ENCODE results near the gene RGR. TPM values are rescaled to one million over a fixed set of nuclear protein-coding genes. Genes with fewer than 3 reads are reported as not detected.

RGR gene
- total RNA-seq, 1 experiment from 2014 or later = not detected

GRCh38 chr10:84262190-84262956 lies 17.5 kb downstream of the RGR start:
- ChIA-PET CTCF (no interaction called here), POLR2A (no interaction called here)
- no peaks in the 10 kb centered on the region for H3K4me1 ChIP-seq
- BruUV-seq (replicated peaks) = no TSS peak
- no peak overlapping the region for H3K4me3 Mint-ChIP-seq (ENCODE audit: unreplicated experiment)
- no peaks in the 10 kb centered on the region; the same call in 1 of the 2 replicates for H3K27me3 ChIP-seq (replicated peaks; ENCODE audit: control insufficient read depth, insufficient read depth, low read length)
- H3K27me3 Mint-ChIP-seq (ENCODE audit: insufficient read depth, unreplicated experiment) = peaks cover 4% of the 10 kb centered on the region
- no peak overlapping the region for H3K4me3 ChIP-seq (ENCODE audit: low read depth, low read length)
- H3K9me3 ChIP-seq = 0 out of 2 replicates have a peak, but pooled peaks cover 3% of the 10 kb centered on the region
- H3K36me3 Mint-ChIP-seq (ENCODE audit: insufficient read depth, unreplicated experiment) = no peaks in the 10 kb centered on the region
- no peak overlapping the region for H3K27ac Mint-ChIP-seq (ENCODE audit: unreplicated experiment)
- no peak for TF ChIP-seq CTCF (IDR thresholded peaks at IDR 0.05; ENCODE audit: insufficient read depth in 1 of 2, low read depth in 1 of 2, low read length in 1 of 2, severe bottlenecking in 1 of 2, unreplicated experiment in 1 of 2)
- peaks cover 7% of the 10 kb centered on the region for H3K4me1 Mint-ChIP-seq (ENCODE audit: low read depth, unreplicated experiment)
- H3K9me3 Mint-ChIP-seq (ENCODE audit: unreplicated experiment) = peaks cover under 1% of the 10 kb centered on the region
- H3K36me3 ChIP-seq (ENCODE audit: control insufficient read depth, insufficient read depth, low read length) = no peaks in the 10 kb centered on the region
- DNase-seq = no peak
- intact Hi-C loops (cut with micrococcal nuclease; ENCODE audit: unreplicated experiment) = loop anchor here (10.0 kb wide), 2 partner anchors 352 to 482 kb away; no protein-coding TSS in a partner anchor

GRCh38 chr10:84263716-84264115 lies 18.9 kb downstream of the RGR start:
- ChIA-PET POLR2A (no interaction called here), CTCF (interaction anchor here (0.9 to 1.6 kb wide), 3 partner anchors 65 to 274 kb away, joined by 4 to 7 read pairs (median 4); partner anchors contain the start of gene CCSER2)
- intact Hi-C loops (cut with micrococcal nuclease; ENCODE audit: unreplicated experiment) = loop anchor here (1.0 to 10.0 kb wide), 5 partner anchors 89 to 481 kb away; no protein-coding TSS in a partner anchor
- no peak overlapping the region for H3K4me3 ChIP-seq (ENCODE audit: low read depth, low read length)
- Mint-ChIP-seq H3K4me1 (ENCODE audit: low read depth, unreplicated experiment) (peaks cover 13% of the 10 kb centered on the region), H3K9me3 (ENCODE audit: unreplicated experiment) (peaks cover 9% of the 10 kb centered on the region), H3K27me3 (ENCODE audit: insufficient read depth, unreplicated experiment) (peaks cover 4% of the 10 kb centered on the region), H3K4me3 (ENCODE audit: unreplicated experiment) (no peak overlapping the region), H3K36me3 (ENCODE audit: insufficient read depth, unreplicated experiment) (no peaks in the 10 kb centered on the region), H3K27ac (ENCODE audit: unreplicated experiment) (no peak overlapping the region)
- no peaks in the 10 kb centered on the region for H3K36me3 ChIP-seq (ENCODE audit: control insufficient read depth, insufficient read depth, low read length)
- no peak for TF ChIP-seq CTCF (IDR thresholded peaks at IDR 0.05; ENCODE audit: insufficient read depth in 1 of 2, low read depth in 1 of 2, low read length in 1 of 2, severe bottlenecking in 1 of 2, unreplicated experiment in 1 of 2)
- H3K9me3 ChIP-seq = 0 out of 2 replicates have a peak, but pooled peaks cover 3% of the 10 kb centered on the region
- H3K4me1 ChIP-seq = no peaks in the 10 kb centered on the region
- DNase-seq = no peak
- no TSS peak for BruUV-seq (replicated peaks)
- H3K27me3 ChIP-seq (replicated peaks; ENCODE audit: control insufficient read depth, insufficient read depth, low read length) = no peaks in the 10 kb centered on the region; the same call in 1 of the 2 replicates

- Mint-ChIP-seq H3K27me3 (ENCODE audit: insufficient read depth, unreplicated experiment) (peaks cover 4% of the 10 kb centered on the region), H3K36me3 (ENCODE audit: insufficient read depth, unreplicated experiment) (no peaks in the 10 kb centered on the region), H3K27ac (ENCODE audit: unreplicated experiment) (no peak overlapping the region), H3K4me1 (ENCODE audit: low read depth, unreplicated experiment) (peaks cover 13% of the 10 kb centered on the region), H3K9me3 (ENCODE audit: unreplicated experiment) (peaks cover 9% of the 10 kb centered on the region), H3K4me3 (ENCODE audit: unreplicated experiment) (no peak overlapping the region)
- ChIA-PET CTCF (interaction anchor here (0.5 to 4.2 kb wide), 10 partner anchors 23 to 349 kb away, joined by 3 to 53 read pairs (median 4); partner anchors contain the start of genes CCSER2 and LRIT1), POLR2A (no interaction called here)
- peak; percentile 63 to 75 for DNase-seq
- Histone ChIP-seq H3K27me3 (replicated peaks; ENCODE audit: control insufficient read depth, insufficient read depth, low read length) (no peaks in the 10 kb centered on the region; the same call in 1 of the 2 replicates), H3K36me3 (ENCODE audit: control insufficient read depth, insufficient read depth, low read length) (no peaks in the 10 kb centered on the region), H3K4me3 (ENCODE audit: low read depth, low read length) (no peak overlapping the region), H3K9me3 (no peaks in the 10 kb centered on the region), H3K4me1 (no peaks in the 10 kb centered on the region)
- peak; percentile 94 to 96 for TF ChIP-seq CTCF (IDR thresholded peaks at IDR 0.05; ENCODE audit: insufficient read depth in 1 of 2, low read depth in 1 of 2, low read length in 1 of 2, severe bottlenecking in 1 of 2, unreplicated experiment in 1 of 2)
- intact Hi-C loops (cut with micrococcal nuclease; ENCODE audit: unreplicated experiment) = loop anchor here (1.0 to 10.0 kb wide), 5 partner anchors 88 to 480 kb away; no protein-coding TSS in a partner anchor
- BruUV-seq (replicated peaks) = no TSS peak
Measured at GRCh38 chr10:84264611-84265141, 19.8 kb downstream of the RGR start.
